MG63 (cell line): ENCODE results near the gene PTPRM. TPM values are rescaled to one million over a fixed set of nuclear protein-coding genes. Genes with fewer than 3 reads are reported as not detected.

ENCODE experiments used
- DNase-seq: peaks from one replicate; pipeline ENCODE4 v3.0.0-alpha.2; 2020
- H3K27me3 ChIP-seq: fragments of 250-450 bp; sonication (Bioruptor Pico); 2 replicates; pipeline ENCODE4 v1.5.1; 2020; ENCODE audit warnings: mild to moderate bottlenecking, moderate library complexity
- H3K36me3 ChIP-seq: fragments of 250-450 bp; sonication (Bioruptor Pico); 2 replicates; pipeline ENCODE4 v1.5.1; 2020; ENCODE audit warnings: mild to moderate bottlenecking, moderate library complexity
- H3K4me3 ChIP-seq: fragments of 250-450 bp; sonication (Bioruptor Pico); 2 replicates; pipeline ENCODE4 v1.5.1; 2020; ENCODE audit warnings: mild to moderate bottlenecking, moderate library complexity
- H3K9me3 ChIP-seq: fragments of 250-450 bp; sonication (Bioruptor Pico); 2 replicates; pipeline ENCODE4 v1.5.1; 2020; ENCODE audit warnings: mild to moderate bottlenecking, moderate library complexity
- total RNA-seq: library from RNA; depleted of rRNA; stranded (reverse); fragments of >200 nt; shearing (Covaris generic); gene quantifications from 2 replicates; pipeline ENCODE4 v1.2.3, GENCODE V29; 2014; ENCODE audit warnings: low replicate concordance

The PTPRM gene
- total RNA-seq, 1 experiment from 2014 or later = 13.2 TPM

DNA sequence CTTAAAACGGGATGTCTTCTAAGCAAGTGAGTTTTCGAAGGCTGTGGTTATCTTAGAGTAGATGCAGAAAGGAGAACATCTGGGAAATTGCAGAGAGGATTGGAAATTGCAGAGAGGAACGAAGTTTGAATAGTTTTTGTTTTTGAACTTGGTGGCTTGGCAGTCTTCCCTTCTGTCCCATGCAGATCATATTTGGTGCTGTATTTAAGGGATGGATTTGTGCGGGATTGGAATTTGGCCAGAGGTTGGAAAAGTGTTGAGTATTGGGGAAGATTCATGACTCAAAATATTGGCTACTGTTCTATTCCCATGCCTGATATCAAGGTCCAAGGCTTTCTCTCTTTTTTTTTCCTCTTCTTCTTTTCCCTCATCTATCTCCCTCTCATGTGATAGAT is 18.2 kb downstream of the PTPRM start:
- H3K27me3 ChIP-seq = no peaks in the 10 kb centered on the region
- no peak for DNase-seq
- H3K9me3 ChIP-seq = no peaks in the 10 kb centered on the region
- H3K36me3 ChIP-seq = no peaks in the 10 kb centered on the region
- no peak overlapping the region for H3K4me3 ChIP-seq

DNA sequence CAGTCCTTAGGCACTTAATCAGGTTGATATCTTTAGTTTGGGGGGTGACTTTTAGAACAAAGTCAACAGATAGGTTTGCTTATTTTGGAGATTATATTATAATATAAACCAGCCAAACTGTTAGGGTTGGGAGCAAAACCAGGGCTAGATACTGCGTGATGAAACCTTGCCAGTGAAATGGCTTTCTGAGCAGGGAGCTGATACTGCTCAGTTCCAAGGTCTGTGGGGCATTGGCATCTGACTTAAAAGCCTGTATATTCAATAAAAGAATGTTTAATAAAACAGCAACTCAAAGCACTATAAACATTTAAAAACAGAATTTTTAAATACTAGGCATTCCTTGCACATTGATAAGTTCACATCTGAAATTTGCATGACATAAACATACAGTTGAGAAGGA is 19.3 kb downstream of the PTPRM start:
- no peaks in the 10 kb centered on the region for H3K36me3 ChIP-seq
- no peak for DNase-seq
- no peaks in the 10 kb centered on the region for H3K27me3 ChIP-seq
- no peak overlapping the region for H3K4me3 ChIP-seq
- no peaks in the 10 kb centered on the region for H3K9me3 ChIP-seq

- Histone ChIP-seq H3K36me3 (no peaks in the 10 kb centered on the region), H3K27me3 (no peaks in the 10 kb centered on the region), H3K9me3 (no peaks in the 10 kb centered on the region), H3K4me3 (no peak overlapping the region)
- no peak for DNase-seq
Measured at GRCh38 chr18:7590826-7591560, 23.9 kb downstream of the PTPRM start.

DNA sequence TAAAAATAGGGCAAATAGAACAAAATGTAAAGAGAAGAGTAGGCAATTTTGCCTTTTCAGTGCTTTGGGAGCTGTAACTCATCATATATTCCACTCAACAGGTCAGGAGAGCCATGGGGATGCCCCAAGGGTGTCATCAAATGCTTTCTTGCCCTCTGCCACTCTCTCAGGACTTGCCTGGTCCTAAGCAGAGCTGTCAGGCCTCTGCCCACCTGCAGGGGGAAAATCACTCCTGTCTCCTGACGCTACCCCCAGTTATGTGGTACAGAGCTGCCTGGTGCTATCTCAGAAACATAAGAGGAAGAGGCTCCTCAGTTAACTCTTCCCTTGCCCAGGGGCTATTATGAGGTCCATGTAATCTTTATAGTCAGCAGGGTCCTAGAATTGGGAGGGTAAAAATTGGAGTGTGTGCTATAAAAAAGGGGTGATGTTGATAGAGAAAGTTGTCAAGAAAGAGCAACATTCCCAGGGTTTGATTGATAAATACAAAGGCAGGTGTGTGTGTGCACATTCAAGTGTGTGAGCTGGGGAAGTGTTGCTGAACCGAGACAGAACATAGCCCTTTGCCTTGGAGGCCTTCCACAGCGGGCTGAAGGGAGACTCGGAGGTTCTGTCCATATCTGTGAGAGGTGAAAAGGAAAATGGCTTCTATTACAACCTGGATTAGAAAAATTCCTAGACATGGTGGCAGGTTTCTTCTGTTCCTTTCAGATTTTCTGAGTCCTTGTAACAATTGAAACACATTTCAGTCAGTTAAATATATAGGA is 25.4 kb downstream of the PTPRM start:
- Histone ChIP-seq H3K36me3 (no peaks in the 10 kb centered on the region), H3K4me3 (no peak overlapping the region), H3K27me3 (no peaks in the 10 kb centered on the region), H3K9me3 (no peaks in the 10 kb centered on the region)
- DNase-seq = no peak

GRCh38 chr18:7593218-7593819 is 26.2 kb downstream of the PTPRM start:
- no peak for DNase-seq
- Histone ChIP-seq H3K36me3 (no peaks in the 10 kb centered on the region), H3K27me3 (no peaks in the 10 kb centered on the region), H3K9me3 (no peaks in the 10 kb centered on the region), H3K4me3 (no peak overlapping the region)

DNA sequence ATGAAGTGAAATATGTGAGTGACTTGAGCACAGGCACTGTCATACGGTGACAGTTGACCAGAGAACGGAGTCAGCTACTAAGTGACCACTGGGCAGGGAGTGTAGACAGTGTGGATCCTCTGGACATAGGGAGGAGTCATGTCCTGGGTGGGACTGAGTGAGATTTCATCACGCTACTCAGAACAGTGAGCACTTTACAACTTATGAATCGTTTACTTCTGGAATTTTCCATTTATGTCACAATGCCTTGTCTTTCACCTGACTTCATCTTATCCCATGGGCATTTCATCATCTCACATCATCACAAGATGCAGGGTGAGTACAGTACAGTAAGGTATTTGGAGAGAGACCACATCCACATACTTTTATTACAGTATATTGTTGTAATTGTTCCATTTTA is 29.0 kb downstream of the PTPRM start:
- peaks cover 5% of the 10 kb centered on the region for H3K9me3 ChIP-seq
- H3K36me3 ChIP-seq = no peaks in the 10 kb centered on the region
- no peak for DNase-seq
- H3K27me3 ChIP-seq = no peaks in the 10 kb centered on the region
- no peak overlapping the region for H3K4me3 ChIP-seq

DNA sequence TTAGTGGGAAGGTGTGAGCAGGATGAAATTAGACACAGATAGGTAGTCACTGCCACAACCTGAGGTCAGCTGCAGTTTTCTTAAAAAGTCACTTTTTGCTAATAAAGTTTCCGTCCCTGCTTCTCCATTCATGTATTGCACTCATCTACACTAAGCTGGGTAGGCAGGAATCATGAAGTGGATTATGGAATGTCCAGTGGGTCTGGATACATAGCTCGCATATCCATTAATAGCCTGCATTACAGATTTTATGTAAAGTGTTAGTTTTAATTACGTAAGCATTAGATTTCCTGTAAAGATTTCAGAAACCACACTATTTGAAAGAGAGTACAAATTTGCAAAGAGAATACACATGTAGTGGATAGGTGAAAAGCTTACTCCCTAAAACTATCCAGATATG is 30.4 kb downstream of the PTPRM start:
- no peak for DNase-seq
- H3K27me3 ChIP-seq = no peaks in the 10 kb centered on the region
- no peaks in the 10 kb centered on the region for H3K36me3 ChIP-seq

GRCh38 chr18:7598167-7599047 is 31.3 kb downstream of the PTPRM start:
- Histone ChIP-seq H3K4me3 (no peak overlapping the region), H3K27me3 (no peaks in the 10 kb centered on the region), H3K36me3 (no peaks in the 10 kb centered on the region), H3K9me3 (peaks cover 5% of the 10 kb centered on the region)
- DNase-seq = peak; percentile 61

More for the DNA sequence above, 30.4 kb downstream of the PTPRM start:
- no peak overlapping the region for H3K4me3 ChIP-seq
- peaks cover 5% of the 10 kb centered on the region for H3K9me3 ChIP-seq

DNA sequence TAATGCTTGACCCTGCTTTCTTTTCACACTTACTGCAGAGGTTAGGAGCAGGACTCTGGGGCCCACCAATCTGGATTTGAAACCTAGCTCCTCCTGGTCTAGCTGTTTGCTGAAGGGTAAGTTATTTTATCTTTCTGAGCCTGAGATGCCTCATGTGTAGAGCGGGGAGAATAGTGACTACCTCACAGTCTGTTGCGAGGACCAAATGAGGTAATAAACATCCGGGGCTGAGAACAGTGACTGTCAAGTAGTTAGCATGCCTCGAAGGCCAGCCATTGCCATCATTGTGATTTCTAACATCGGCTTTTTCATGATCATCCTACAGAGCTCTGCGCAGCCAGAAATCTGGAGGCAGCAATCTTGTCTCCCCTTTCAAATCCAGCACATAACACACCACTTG is 32.9 kb downstream of the PTPRM start:
- H3K27me3 ChIP-seq = no peaks in the 10 kb centered on the region
- peaks cover 5% of the 10 kb centered on the region for H3K9me3 ChIP-seq
- no peak overlapping the region for H3K4me3 ChIP-seq
- no peaks in the 10 kb centered on the region for H3K36me3 ChIP-seq
- DNase-seq = no peak

DNA sequence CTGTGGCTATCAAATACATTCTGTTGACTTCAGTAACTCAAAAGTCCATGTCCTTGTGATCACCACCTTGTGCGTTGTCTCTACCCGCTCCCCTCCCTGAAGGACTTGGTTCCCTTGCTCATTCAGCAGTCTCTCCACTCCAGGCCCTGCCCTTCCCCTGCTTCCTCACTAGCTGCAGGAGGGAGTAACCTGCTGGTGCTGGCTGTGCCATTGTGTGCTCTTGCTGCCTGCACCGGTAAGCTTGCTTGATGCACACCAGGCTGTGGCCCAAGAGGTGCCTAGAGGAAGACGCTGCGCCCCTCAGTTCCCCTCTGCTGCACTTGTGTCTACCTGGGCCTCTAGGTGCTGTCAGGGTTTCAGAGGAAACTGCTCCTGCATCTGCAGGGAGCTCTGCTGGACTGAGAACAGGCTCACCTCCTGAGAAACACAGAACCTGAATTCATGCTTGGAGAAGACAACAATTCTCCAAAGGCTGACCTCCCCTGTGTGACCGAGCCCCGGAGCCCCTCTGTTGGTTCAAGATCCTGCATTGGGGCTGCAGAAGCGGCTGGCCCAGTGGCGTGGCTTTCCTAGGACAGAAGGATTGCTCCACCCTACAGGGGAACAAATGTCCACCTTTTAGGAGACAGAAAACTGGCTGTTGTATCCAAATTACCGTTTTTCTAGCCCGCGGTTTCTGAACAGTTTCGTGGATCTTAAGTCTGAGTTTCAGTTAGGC is 33.6 kb downstream of the PTPRM start:
- no peaks in the 10 kb centered on the region for H3K36me3 ChIP-seq
- no peak overlapping the region for H3K4me3 ChIP-seq
- DNase-seq = no peak
- no peaks in the 10 kb centered on the region for H3K27me3 ChIP-seq
- H3K9me3 ChIP-seq = peaks cover 5% of the 10 kb centered on the region

DNA sequence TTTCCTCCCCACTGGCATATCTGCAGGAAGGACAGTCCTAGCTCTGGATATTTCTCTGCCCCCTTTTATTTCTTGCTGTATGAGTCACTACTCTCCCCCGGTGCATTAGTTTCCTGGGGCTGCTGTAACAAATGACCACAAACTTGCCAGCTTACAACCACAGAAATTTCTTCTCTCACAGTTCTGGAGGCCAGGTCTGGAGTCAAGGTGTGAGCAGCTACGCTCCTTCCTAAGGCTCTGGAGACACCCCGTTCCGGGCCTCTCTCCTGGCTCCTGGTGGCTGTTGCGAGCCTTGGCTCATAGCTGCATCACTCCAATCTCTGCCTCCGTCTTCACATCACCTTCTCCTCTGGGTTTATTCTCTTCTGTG is 34.1 kb downstream of the PTPRM start:
- Histone ChIP-seq H3K36me3 (no peaks in the 10 kb centered on the region), H3K9me3 (peaks cover 5% of the 10 kb centered on the region), H3K27me3 (no peaks in the 10 kb centered on the region), H3K4me3 (no peak overlapping the region)
- DNase-seq = no peak

- no peaks in the 10 kb centered on the region for H3K27me3 ChIP-seq
- no peak overlapping the region for H3K4me3 ChIP-seq
- no peak for DNase-seq
Measured at GRCh38 chr18:7601936-7602335, 34.8 kb downstream of the PTPRM start.

GRCh38 chr18:7603259-7604000 is 36.3 kb downstream of the PTPRM start:
- no peaks in the 10 kb centered on the region for H3K27me3 ChIP-seq
- H3K4me3 ChIP-seq = no peak overlapping the region
- H3K9me3 ChIP-seq = peaks cover 5% of the 10 kb centered on the region
- no peak for DNase-seq
- H3K36me3 ChIP-seq = no peaks in the 10 kb centered on the region

More at GRCh38 chr18:7601936-7602335, 34.8 kb downstream of the PTPRM start:
- peaks cover 5% of the 10 kb centered on the region for H3K9me3 ChIP-seq
- H3K36me3 ChIP-seq = no peaks in the 10 kb centered on the region

DNA sequence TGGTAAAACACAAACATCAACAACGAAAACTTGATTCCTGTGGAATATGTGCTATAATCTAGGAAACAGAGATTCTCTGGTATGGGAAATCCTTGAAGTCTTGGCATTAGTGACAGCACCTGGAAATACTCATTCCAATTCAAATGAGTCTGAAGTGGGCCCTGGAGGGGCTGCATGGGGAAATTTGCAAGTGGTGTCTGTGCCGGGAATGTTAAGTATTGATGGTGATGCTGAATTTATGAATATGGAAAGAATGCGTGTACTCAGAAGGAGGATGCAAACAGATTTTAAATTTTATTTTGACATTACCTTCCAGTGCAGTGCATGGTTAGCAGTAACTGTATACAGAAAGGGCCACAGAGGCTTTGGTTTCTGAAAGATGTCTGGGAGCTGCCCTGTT is 37.2 kb downstream of the PTPRM start:
- Histone ChIP-seq H3K36me3 (no peaks in the 10 kb centered on the region), H3K27me3 (no peaks in the 10 kb centered on the region), H3K4me3 (no peak overlapping the region), H3K9me3 (peaks cover 2% of the 10 kb centered on the region)
- no peak for DNase-seq

DNA sequence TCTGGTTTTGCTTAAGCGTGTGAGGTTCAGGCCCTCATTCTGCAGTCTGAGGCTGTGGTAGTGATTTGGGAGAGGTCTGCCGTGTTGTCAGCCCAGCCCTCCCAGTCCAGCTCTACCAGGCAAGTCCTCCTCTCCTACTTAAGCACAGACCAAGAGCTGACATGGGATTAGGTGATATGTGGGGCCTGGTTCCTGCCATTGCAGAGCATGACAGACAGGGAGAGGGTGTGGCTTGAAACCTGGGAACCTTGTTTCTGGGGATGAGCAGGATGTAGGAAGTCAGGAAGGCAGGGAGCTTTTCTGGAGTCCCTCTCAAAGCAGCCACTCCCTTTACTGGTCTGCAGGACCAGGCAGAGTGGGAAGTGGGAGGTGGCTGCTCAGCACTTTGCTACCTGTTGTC is 38.6 kb downstream of the PTPRM start:
- no peaks in the 10 kb centered on the region for H3K27me3 ChIP-seq
- no peaks in the 10 kb centered on the region for H3K36me3 ChIP-seq
- H3K9me3 ChIP-seq = no peaks in the 10 kb centered on the region
- DNase-seq = no peak
- no peak overlapping the region for H3K4me3 ChIP-seq
